Subcutaneous abdominal adipose tissue (tissue), 5 donors: ENCODE measurements around the gene AMIGO1.

Experiments
- H3K27ac ChIP-seq: one replicate; pipeline ENCODE4 v1.7.0; 2013; ENCODE audit warnings: low read depth, mild to moderate bottlenecking, inconsistent platforms, low read length, moderate library complexity
- H3K27me3 ChIP-seq, 5 donors: one replicate each; pipeline ENCODE4 v1.7.0; 2013; ENCODE audit warnings: low read length in 5 of 5, inconsistent platforms in 1 of 5; ENCODE audit not compliant: control insufficient read depth in 5 of 5, insufficient read depth in 4 of 5
- H3K36me3 ChIP-seq, 5 donors: one replicate each; pipeline ENCODE4 v1.7.0; 2013; ENCODE audit warnings: low read length in 5 of 5; ENCODE audit not compliant: control insufficient read depth in 5 of 5, insufficient read depth in 5 of 5
- H3K4me1 ChIP-seq, 5 donors: one replicate each; pipeline ENCODE4 v1.7.0; 2013; ENCODE audit warnings: low read length in 5 of 5, mild to moderate bottlenecking in 3 of 5, moderate library complexity in 1 of 5; ENCODE audit not compliant: control insufficient read depth in 5 of 5, insufficient read depth in 5 of 5
- H3K4me3 ChIP-seq, 5 donors: one replicate each; pipeline ENCODE4 v1.7.0; 2013; ENCODE audit warnings: low read length in 5 of 5, low read depth in 1 of 5
- H3K9ac ChIP-seq, 5 donors: one replicate each; pipeline ENCODE4 v1.7.0; 2013; ENCODE audit warnings: low read length in 5 of 5, mild to moderate bottlenecking in 4 of 5, moderate library complexity in 3 of 5
- H3K9me3 ChIP-seq, 5 donors: one replicate each; pipeline ENCODE4 v1.7.0; 2013; ENCODE audit warnings: low read length in 5 of 5; ENCODE audit not compliant: control insufficient read depth in 5 of 5
- donor health status: healthy.
- donor health status: healthy.
- donor health status: healthy.
- donor health status: healthy.
- donor health status: healthy.

AMIGO1 gene

DNA sequence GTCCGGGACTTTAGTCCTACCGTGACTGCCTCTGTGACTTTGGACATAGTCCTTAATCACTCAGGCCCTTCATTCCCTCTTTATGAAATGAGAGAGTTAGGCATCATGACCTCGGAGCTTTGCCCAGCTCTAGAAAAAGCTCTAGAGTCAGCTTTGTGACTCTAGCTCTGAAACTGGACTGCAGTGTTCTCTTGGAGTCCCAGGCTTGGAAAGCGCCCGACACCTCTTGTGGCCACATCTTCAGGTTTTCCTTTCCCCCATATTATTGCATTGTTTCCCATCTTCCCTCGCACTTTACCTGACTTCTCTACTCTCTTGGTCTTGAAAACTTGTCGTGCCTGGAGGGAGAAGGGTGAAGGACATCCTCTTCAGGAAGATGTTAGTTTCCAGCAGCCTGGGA lies 12.5 kb upstream of the AMIGO1 start:
- Histone ChIP-seq H3K27me3 (no peaks in the 10 kb centered on the region), H3K4me3 (peak overlapping the region in 1 of 5 donors; percentile 22), H3K9me3 (no peaks in the 10 kb centered on the region), H3K4me1 (peaks cover 2 to 13% (median 10%) of the 10 kb centered on the region in 5 donors), H3K27ac (no peak overlapping the region), H3K9ac (no peak overlapping the region), H3K36me3 (no peaks in the 10 kb centered on the region)

DNA sequence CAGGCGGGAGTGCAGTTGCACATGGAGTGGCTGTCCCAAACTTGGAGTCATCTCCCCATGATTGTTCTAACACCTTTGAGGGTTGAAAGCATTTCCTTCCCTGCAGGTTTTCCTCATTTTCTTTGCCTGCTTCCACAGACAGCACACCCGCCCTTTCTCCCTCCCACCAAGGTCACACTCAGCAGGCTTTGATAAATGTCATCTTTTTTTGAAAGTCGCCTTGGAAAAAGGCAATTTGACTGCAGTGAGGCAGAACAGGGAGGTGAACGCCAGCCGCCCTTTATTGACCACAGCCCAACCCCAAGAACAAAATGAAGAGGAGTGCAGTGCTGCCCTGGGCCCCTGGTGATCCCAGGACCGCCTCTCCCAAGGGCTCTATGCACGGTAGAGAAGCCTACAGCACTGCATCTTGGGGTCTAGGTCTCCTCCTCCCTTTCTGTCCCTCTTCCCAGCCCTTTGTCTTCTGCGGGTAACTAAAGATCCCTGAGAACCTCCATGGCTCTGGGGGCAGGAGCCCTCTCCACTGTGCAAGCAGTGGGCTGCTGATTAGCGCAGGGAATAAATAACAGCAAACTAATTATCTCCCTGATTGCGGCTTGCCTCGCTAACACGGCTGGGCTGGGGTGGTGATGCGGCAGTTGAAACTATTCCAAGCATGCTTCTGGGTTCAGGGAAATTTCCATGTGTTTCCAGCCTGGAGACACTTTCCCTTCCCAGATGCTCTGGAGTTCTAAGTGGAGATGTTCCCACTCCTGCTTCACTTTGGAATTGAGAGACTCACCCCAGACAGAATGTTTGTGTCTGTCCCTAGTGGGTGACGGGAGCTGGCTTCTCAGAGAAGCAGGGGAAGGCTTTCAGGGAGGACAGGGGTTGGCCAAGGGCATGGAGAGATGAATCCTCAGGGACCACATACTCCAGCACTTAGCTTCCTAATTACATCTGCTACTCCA lies 11.8 kb upstream of the AMIGO1 start:
- Histone ChIP-seq H3K4me1 (peaks cover 2 to 13% (median 10%) of the 10 kb centered on the region in 5 donors), H3K27me3 (peaks cover 0 to 2% (median 0%) of the 10 kb centered on the region in 5 donors), H3K4me3 (peak overlapping the region in 1 of 5 donors; percentile 22), H3K9ac (no peak overlapping the region), H3K36me3 (no peaks in the 10 kb centered on the region), H3K27ac (no peak overlapping the region), H3K9me3 (no peaks in the 10 kb centered on the region)

DNA sequence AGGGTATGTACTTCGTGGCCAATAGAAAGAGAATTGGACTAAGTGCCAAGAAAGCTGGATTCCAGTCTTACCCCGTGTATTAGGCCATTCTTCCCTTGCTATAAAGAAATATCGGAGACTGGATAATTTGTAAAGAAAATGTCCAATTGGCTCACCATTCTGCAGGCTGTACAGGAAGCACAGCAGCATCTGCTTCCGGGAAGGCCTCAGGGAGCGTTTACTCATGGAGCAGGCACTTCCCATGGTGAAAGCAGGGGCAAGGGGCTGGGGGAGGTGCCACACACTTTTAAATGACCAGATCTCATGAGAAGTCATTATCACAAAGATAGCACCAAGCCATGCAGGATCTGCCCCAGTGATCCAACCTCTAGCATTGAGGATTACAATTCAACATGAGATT lies 7.8 kb upstream of the AMIGO1 start:
- Histone ChIP-seq H3K36me3 (no peaks in the 10 kb centered on the region), H3K9me3 (no peaks in the 10 kb centered on the region), H3K4me1 (peaks cover 2 to 13% (median 10%) of the 10 kb centered on the region in 5 donors), H3K9ac (no peak overlapping the region), H3K27me3 (peaks cover 0 to 2% (median 0%) of the 10 kb centered on the region in 5 donors), H3K27ac (no peak overlapping the region), H3K4me3 (no peak overlapping the region)

DNA sequence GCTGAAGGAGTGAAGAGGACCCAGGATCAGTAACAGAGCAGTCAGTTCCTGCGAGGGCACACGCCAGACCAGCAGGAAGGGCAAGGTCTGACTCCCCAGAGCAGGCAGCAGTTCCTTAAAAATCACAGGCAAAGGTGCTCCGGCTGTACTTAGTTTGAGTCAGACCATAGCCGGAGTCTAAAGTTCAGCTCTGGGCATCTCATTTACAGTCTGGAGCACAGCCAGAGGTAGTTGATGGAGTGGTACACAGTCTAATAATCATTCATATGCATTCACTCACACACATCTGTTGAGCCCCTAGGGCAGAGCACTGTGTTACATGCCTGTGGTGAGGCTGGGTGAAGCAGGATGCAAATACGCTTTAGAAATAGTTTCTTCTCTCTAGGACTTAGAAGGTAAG lies 7.3 kb upstream of the AMIGO1 start:
- Histone ChIP-seq H3K27ac (no peak overlapping the region), H3K9me3 (no peaks in the 10 kb centered on the region)

DNA sequence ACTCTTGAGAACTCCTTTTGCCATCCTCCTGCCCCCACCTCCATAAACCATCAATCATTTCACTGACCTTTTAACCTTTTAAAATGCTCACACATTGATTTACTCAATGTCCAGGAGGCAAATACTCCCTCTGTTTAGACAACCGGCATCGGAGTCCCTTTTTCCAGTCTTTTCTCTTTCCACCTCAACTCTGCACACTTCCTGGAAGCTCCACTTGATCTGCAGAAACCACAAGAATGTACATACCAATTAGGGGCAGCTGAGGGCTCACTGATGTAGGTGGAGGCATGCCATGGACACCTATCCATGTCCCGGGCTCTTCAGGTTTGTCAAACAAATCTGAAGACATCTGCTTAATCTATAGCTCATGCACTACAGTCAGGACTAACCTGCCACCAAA lies 5.3 kb upstream of the AMIGO1 start:
- H3K9ac ChIP-seq, result no peak overlapping the region
- no peaks in the 10 kb centered on the region for H3K36me3 ChIP-seq
- no peak overlapping the region for H3K4me3 ChIP-seq
- peaks cover 0 to 2% (median 0%) of the 10 kb centered on the region in 5 donors for H3K27me3 ChIP-seq
- H3K9me3 ChIP-seq, result no peaks in the 10 kb centered on the region
- H3K4me1 ChIP-seq, result peaks cover 0 to 8% (median 7%) of the 10 kb centered on the region in 5 donors
- no peak overlapping the region for H3K27ac ChIP-seq

More for the DNA sequence above, 7.3 kb upstream of the AMIGO1 start:
- peaks cover 0 to 2% (median 0%) of the 10 kb centered on the region in 5 donors for H3K27me3 ChIP-seq
- H3K4me3 ChIP-seq, result no peak overlapping the region
- H3K4me1 ChIP-seq, result peaks cover 2 to 10% (median 9%) of the 10 kb centered on the region in 5 donors
- no peak overlapping the region for H3K9ac ChIP-seq
- no peaks in the 10 kb centered on the region for H3K36me3 ChIP-seq

DNA sequence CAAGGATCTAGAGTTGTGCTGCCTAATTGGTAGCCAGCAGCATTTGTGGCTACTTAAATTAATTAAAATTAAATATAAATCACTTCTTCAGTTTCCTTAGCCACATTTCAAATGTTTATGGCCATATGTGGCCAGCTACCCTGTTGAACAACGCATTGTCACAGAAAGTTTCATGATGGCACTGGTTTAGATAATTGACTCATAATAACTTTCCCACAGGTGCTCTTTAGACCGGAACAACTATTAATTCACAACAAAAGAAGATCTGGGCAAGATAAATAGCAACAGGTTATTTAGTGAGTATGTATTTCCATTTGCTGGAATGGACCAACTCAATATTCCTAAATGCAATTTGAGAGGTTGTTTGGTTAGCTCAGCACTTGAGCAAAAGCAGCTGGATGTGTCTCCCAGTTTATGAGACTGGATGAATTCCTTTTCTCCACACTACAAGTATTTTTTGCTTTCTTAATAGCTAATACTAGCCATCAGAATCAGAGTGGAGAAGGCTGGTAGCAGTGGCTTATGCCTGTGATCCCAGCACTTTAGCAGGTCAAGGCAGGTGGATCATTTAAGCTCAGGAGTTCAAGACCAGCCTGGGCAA lies 3.7 kb upstream of the AMIGO1 start:
- Histone ChIP-seq H3K27me3 (peaks cover 0 to 2% (median 0%) of the 10 kb centered on the region in 5 donors), H3K9me3 (no peaks in the 10 kb centered on the region), H3K9ac (no peak overlapping the region), H3K4me3 (no peak overlapping the region), H3K36me3 (no peaks in the 10 kb centered on the region), H3K27ac (no peak overlapping the region), H3K4me1 (peaks cover 0 to 18% (median 17%) of the 10 kb centered on the region in 5 donors)

DNA sequence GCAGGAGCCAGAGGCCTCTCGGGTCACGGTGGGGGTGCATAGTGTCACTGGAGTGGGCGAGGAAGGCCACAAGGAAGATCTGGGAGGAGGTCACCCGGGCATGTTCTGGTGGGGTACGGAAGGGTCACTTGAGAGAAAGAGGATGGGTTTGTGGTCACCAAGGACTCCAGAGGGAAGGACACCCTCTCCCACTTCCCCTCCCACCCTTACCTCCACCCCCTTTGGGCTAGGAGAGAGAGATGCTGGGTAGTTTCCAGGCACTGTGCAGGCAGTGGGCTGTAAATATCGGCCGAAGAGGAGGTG lies 703 bp downstream of the AMIGO1 start:
- H3K9me3 ChIP-seq, result no peaks in the 10 kb centered on the region
- H3K27me3 ChIP-seq, result no peaks in the 10 kb centered on the region
- H3K36me3 ChIP-seq, result peaks cover 0 to 5% (median 2%) of the 10 kb centered on the region in 5 donors
- H3K4me1 ChIP-seq, result peaks cover 0 to 18% (median 17%) of the 10 kb centered on the region in 5 donors
- peak overlapping the region in 4 of 5 donors; percentile 15 to 78 (median 65) for H3K9ac ChIP-seq
- H3K4me3 ChIP-seq, result peak overlapping the region; percentile 3 to 84 (median 81)
- no peak overlapping the region for H3K27ac ChIP-seq

DNA sequence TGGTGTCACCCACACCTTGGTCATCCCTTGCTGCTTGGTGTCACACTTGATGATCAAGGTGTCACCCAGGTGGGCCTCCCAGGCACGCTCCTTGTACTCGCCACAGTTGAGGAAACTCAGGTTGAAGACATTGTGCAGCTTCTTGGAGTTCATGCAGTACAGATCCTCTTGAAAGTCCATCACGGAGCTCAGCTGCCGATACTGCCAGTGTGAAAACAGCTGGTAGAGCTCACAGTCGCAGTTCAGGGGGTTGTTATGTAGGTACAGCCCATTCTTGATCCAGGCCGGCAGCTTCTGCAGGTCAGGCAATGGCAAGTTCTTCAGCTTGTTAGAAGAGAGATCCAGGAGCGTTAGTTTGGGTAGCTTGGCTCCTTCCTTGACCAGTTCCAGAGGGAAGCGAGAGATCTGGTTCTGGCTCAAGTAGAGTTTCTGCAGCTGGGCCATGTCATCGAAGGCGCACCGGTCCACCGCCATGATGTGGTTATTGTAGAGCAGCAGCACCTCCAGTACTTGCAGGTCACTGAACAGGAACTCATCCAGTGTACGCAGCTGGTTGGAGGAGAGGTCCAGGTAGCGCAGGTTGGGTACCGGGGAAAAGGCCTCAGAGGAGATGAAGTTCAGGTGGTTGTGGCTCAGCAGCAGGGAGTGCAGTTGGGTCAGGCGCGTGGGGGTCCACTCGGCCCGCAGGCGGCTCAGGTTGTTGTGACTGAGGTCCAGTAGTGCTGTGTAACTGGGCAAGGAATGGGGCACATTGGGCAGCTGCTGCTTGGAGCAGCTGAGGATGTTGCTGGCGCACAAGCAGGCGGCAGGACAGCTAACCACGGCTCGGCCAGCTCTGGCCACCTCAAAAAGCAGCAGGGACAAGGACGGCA lies 1.3 kb downstream of the AMIGO1 start:
- H3K27ac ChIP-seq, result no peak overlapping the region
- H3K36me3 ChIP-seq, result peaks cover 0 to 5% (median 3%) of the 10 kb centered on the region in 5 donors
- H3K9ac ChIP-seq, result peak overlapping the region in 1 of 5 donors; percentile 60
- peaks cover 0 to 18% (median 17%) of the 10 kb centered on the region in 5 donors for H3K4me1 ChIP-seq
- no peaks in the 10 kb centered on the region for H3K9me3 ChIP-seq
- no peaks in the 10 kb centered on the region for H3K27me3 ChIP-seq
- H3K4me3 ChIP-seq, result peak overlapping the region in 4 of 5 donors; percentile 78 to 84 (median 81)

DNA sequence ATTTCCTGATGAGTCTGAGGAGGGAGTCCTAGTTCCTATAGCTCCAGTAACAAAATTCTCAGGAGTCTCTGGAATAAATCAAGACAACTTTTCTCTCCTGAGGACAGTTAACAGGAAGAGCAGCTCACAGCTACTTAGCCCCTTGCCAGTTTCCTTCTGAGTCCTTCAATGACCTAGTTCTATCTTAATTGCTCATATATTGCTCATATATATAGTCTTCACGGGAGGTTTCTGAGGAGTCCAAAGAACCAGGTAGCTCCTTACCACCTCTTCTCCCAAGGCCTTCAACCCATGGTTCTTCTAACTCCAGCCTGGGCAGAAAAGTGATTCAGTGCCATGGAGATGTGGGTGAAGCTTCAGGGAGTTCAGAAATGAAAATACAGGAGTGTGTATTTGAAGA lies 4.6 kb downstream of the AMIGO1 start:
- H3K4me3 ChIP-seq, result no peak overlapping the region
- peaks cover 0 to 21% (median 15%) of the 10 kb centered on the region in 5 donors for H3K36me3 ChIP-seq
- H3K27me3 ChIP-seq, result no peaks in the 10 kb centered on the region
- no peak overlapping the region for H3K27ac ChIP-seq
- no peaks in the 10 kb centered on the region for H3K9me3 ChIP-seq
- no peak overlapping the region for H3K9ac ChIP-seq
- peaks cover 0 to 12% (median 11%) of the 10 kb centered on the region in 5 donors for H3K4me1 ChIP-seq
